Cardiac muscle cell (in vitro differentiated cells and primary cell): ENCODE results near the gene DOCK10. TPM values are rescaled to one million over a fixed set of nuclear protein-coding genes. Genes with fewer than 3 reads are reported as not detected.

Experiments used
- DNase-seq, 2 donors: peaks; one replicate each; pipeline versions ENCODE4 v3.0.0 to v3.0.0-alpha.2; 2010 to 2017; ENCODE audit warnings: low read depth in 1 of 2, low spot score in 1 of 2
- H3K27ac ChIP-seq: fragments of 200-600 bp; sonication (generic); 2 replicates; pipeline ENCODE4 v1.5.1; 2016
- H3K27me3 ChIP-seq: fragments of 200-600 bp; sonication (generic); 2 replicates; pipeline ENCODE4 v1.6.0; 2016; ENCODE audit warnings: control low read depth
- H3K36me3 ChIP-seq: fragments of 200-600 bp; sonication (generic); 2 replicates; pipeline ENCODE4 v1.5.1; 2016; ENCODE audit warnings: control low read depth
- H3K4me1 ChIP-seq: fragments of 200-600 bp; sonication (generic); 2 replicates; pipeline ENCODE4 v1.8.1; 2017; ENCODE audit warnings: low read depth, mild to moderate bottlenecking, mixed run types
- H3K4me3 ChIP-seq: fragments of 200-600 bp; sonication (generic); 2 replicates; pipeline ENCODE4 v1.5.1; 2016; ENCODE audit warnings: mild to moderate bottlenecking
- H3K9me3 ChIP-seq: fragments of 200-600 bp; sonication (generic); 2 replicates; pipeline ENCODE4 v1.5.1; 2017; ENCODE audit warnings: low read depth, mild to moderate bottlenecking, control low read depth
- polyA plus RNA-seq: library from polyadenylated mRNA; unstranded; fragments of >200 nt; fragmentation: Nextera tagmentation; extraction: Ambion mirVana; gene quantifications from 2 replicates; pipeline ENCODE4 v1.2.1, GENCODE V29; 2016
- total RNA-seq: library from RNA; depleted of rRNA; stranded (reverse); fragments of >200 nt; gene quantifications from 2 replicates; pipeline ENCODE4 v1.2.3, GENCODE V29; 2016
- TF ChIP-seq, protein P1 (sequence below): IDR thresholded peaks from 2 replicates; pipeline ENCODE4 v1.5.1; 2012; ENCODE audit warnings: low read depth, mild to moderate bottlenecking, low read length

DOCK10 gene
- total and polyA plus RNA-seq, 2 experiments from 2014 or later: not detected

DNA sequence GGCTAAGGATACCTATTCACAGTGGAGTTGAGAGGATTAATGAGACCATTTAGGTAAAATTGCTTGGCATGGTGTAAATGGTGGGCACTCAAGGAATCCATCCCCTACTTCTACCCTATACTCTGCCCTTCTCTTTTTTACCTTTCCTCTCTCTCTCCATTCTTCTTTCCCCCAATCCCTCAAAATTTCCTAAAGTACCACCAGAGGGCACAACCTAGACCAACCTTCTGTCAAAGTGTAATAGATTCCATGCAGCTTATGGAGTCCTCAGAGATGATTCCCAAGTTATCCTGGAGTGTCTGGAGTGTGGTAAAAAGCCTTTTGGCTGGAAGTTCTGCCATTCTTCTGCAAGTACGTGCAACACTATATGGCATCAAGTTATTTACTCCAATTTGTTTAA, 293.1 kb downstream of the DOCK10 start:
- Histone ChIP-seq H3K36me3 (no peaks in the 10 kb centered on the region), H3K4me1 (peaks cover 8% of the 10 kb centered on the region), H3K4me3 (no peak overlapping the region), H3K27ac (no peak overlapping the region), H3K9me3 (no peaks in the 10 kb centered on the region), H3K27me3 (no peaks in the 10 kb centered on the region)
- peak in 1 of 2 donors; percentile 20 for DNase-seq
- TF ChIP-seq, protein P1, sequence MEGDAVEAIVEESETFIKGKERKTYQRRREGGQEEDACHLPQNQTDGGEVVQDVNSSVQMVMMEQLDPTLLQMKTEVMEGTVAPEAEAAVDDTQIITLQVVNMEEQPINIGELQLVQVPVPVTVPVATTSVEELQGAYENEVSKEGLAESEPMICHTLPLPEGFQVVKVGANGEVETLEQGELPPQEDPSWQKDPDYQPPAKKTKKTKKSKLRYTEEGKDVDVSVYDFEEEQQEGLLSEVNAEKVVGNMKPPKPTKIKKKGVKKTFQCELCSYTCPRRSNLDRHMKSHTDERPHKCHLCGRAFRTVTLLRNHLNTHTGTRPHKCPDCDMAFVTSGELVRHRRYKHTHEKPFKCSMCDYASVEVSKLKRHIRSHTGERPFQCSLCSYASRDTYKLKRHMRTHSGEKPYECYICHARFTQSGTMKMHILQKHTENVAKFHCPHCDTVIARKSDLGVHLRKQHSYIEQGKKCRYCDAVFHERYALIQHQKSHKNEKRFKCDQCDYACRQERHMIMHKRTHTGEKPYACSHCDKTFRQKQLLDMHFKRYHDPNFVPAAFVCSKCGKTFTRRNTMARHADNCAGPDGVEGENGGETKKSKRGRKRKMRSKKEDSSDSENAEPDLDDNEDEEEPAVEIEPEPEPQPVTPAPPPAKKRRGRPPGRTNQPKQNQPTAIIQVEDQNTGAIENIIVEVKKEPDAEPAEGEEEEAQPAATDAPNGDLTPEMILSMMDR: peak; percentile 32

- no peaks in the 10 kb centered on the region for H3K27me3 ChIP-seq
- DNase-seq: peak in 1 of 2 donors; percentile 16
- TF ChIP-seq, protein P1: no peak
- no peak overlapping the region for H3K4me3 ChIP-seq
- no peaks in the 10 kb centered on the region for H3K36me3 ChIP-seq
- H3K4me1 ChIP-seq: peaks cover 8% of the 10 kb centered on the region
- H3K9me3 ChIP-seq: no peaks in the 10 kb centered on the region
- no peak overlapping the region for H3K27ac ChIP-seq
These were observed 294.5 kb downstream of the DOCK10 start for GRCh38 chr2:224747765-224748164.

DNA sequence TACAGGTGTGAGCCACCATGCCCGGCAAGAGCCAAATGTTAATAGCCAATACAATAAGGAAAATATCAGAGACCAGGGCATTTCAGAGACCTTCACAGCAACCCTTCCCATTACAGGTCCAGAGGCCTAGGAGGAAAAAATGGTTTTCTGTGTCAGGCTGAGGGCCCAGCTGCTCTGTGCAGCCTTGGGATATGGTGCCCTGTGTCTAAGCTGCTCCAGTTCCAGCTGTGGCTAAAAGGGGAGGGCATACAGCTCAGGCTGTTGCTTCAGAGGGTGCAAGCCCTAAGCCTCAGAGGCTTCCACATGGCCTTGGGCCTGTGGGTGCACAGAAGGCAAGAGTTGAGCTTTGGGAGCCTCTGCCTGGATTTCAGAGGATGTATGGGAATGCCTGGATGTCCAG, 306.0 kb downstream of the DOCK10 start:
- Histone ChIP-seq H3K27me3 (no peaks in the 10 kb centered on the region), H3K4me1 (no peaks in the 10 kb centered on the region), H3K4me3 (no peak overlapping the region), H3K9me3 (no peaks in the 10 kb centered on the region), H3K27ac (no peak overlapping the region), H3K36me3 (no peaks in the 10 kb centered on the region)
- no peak for DNase-seq
- TF ChIP-seq, protein P1: no peak

GRCh38 chr2:224734949-224735348, 307.3 kb downstream of the DOCK10 start:
- no peaks in the 10 kb centered on the region for H3K4me1 ChIP-seq
- H3K9me3 ChIP-seq: no peaks in the 10 kb centered on the region
- no peak for DNase-seq
- H3K27ac ChIP-seq: no peak overlapping the region
- H3K4me3 ChIP-seq: no peak overlapping the region
- H3K36me3 ChIP-seq: no peaks in the 10 kb centered on the region
- TF ChIP-seq, protein P1: no peak
- no peaks in the 10 kb centered on the region for H3K27me3 ChIP-seq

DNA sequence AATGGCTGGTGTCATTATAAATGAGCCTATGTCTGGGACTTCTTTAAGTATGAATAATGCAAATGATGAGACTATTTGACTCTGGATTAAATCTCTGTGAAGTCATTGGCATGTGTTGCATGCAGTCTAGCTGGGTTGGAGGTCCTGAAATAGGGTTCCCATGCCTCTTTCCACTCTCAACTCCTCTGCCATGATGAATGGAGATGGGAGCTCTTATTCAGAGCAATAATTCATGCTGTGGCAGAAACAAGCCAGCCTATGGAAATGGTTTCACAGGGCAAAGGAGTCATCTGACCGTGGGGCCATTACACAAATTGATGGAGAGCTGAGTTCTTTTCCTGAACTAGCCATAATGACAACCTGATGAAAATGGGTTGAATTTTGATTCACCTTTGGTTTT, 310.6 kb downstream of the DOCK10 start:
- H3K27ac ChIP-seq: no peak overlapping the region
- TF ChIP-seq, protein P1: no peak
- no peaks in the 10 kb centered on the region for H3K27me3 ChIP-seq
- DNase-seq: no peak
- no peaks in the 10 kb centered on the region for H3K9me3 ChIP-seq
- H3K4me3 ChIP-seq: no peak overlapping the region
- no peaks in the 10 kb centered on the region for H3K36me3 ChIP-seq
- no peaks in the 10 kb centered on the region for H3K4me1 ChIP-seq

GRCh38 chr2:224729435-224729834, 312.8 kb downstream of the DOCK10 start:
- H3K27ac ChIP-seq: no peak overlapping the region
- no peaks in the 10 kb centered on the region for H3K9me3 ChIP-seq
- H3K27me3 ChIP-seq: no peaks in the 10 kb centered on the region
- no peak overlapping the region for H3K4me3 ChIP-seq
- TF ChIP-seq, protein P1: no peak
- no peak for DNase-seq
- no peaks in the 10 kb centered on the region for H3K36me3 ChIP-seq
- no peaks in the 10 kb centered on the region for H3K4me1 ChIP-seq
